HEK293 (cell line): Measurements from ENCODE around the gene MEGF9.

Experiments
- CTCF ChIP-seq: fragments of 450-650 bp; formaldehyde crosslinking; IDR thresholded peaks from 2 replicates; pipeline ENCODE4 v1.5.1; 2016; ENCODE audit warnings: missing biosample characterization, missing genetic modification characterization
- ZBTB21 ChIP-seq: fragments of 450-650 bp; formaldehyde crosslinking; IDR thresholded peaks from 2 replicates; pipeline ENCODE4 v1.5.1; 2017; ENCODE audit warnings: missing biosample characterization, missing genetic modification characterization
- ZNF341 ChIP-seq: fragments of 450-650 bp; formaldehyde crosslinking; IDR thresholded peaks from 2 replicates; pipeline ENCODE4; 2016; ENCODE audit warnings: low read depth, missing biosample characterization, missing genetic modification characterization

- TF ChIP-seq ZBTB21 (tag by site-specific recombination) (no peak), ZNF341 (tag by site-specific recombination) (no peak), CTCF (tag by site-specific recombination) (no peak)
Measured at GRCh38 chr9:120720404-120720803, 6.1 kb upstream of the MEGF9 start.
